ENCODE data around the gene ADAMTSL5.

ADAMTSL5 gene

DNA sequence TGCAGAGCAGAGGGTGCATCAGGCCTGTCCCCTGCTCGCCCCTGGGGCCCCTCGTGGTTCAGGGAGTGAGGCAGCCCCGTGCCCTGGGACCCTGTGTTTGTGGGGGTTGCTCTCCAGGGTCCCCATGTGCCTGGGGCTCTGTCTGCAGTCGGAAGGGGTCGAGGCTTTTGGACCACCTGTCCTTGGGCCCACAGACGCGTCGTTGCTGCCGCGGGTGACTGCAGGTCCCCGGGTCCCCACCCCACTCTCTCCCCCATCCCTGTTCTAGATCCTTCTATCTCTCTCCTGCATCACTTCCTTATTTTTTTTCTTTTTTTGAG is 24.6 kb downstream of the ADAMTSL5 start:
- Histone ChIP-seq H3K79me2 (ENCODE audit: insufficient read depth, low read length) (no peaks in the 10 kb centered on the region), H3K27ac (ENCODE audit: low read depth, low read length, poor library complexity, severe bottlenecking) (no peak overlapping the region), H3K9me2 (ENCODE audit: low read depth, low read length) (no peaks in the 10 kb centered on the region), H3K9me3 (ENCODE audit: low read length) (no peaks in the 10 kb centered on the region), H3K9ac (ENCODE audit: low read length) (no peak overlapping the region), H4K20me1 (ENCODE audit: insufficient read depth, low read length) (no peaks in the 10 kb centered on the region), H2AFZ (ENCODE audit: low read length) (no peak overlapping the region), H3K4me2 (ENCODE audit: low read length) (no peak overlapping the region), H3K27me3 (ENCODE audit: insufficient read depth, low read length) (no peaks in the 10 kb centered on the region; the same call in 1 of the 2 replicates), H3K36me3 (ENCODE audit: insufficient read depth, low read length) (no peaks in the 10 kb centered on the region), H3F3A (ENCODE audit: insufficient read depth, low read length) (no peaks in the 10 kb centered on the region), H3K4me3 (ENCODE audit: low read depth, low read length, poor library complexity, severe bottlenecking) (no peak overlapping the region), H3K4me1 (ENCODE audit: insufficient read depth, low read length, severe bottlenecking) (peaks cover 13% of the 10 kb centered on the region)
- TF ChIP-seq, protein P1, sequence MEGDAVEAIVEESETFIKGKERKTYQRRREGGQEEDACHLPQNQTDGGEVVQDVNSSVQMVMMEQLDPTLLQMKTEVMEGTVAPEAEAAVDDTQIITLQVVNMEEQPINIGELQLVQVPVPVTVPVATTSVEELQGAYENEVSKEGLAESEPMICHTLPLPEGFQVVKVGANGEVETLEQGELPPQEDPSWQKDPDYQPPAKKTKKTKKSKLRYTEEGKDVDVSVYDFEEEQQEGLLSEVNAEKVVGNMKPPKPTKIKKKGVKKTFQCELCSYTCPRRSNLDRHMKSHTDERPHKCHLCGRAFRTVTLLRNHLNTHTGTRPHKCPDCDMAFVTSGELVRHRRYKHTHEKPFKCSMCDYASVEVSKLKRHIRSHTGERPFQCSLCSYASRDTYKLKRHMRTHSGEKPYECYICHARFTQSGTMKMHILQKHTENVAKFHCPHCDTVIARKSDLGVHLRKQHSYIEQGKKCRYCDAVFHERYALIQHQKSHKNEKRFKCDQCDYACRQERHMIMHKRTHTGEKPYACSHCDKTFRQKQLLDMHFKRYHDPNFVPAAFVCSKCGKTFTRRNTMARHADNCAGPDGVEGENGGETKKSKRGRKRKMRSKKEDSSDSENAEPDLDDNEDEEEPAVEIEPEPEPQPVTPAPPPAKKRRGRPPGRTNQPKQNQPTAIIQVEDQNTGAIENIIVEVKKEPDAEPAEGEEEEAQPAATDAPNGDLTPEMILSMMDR (IDR thresholded peaks at IDR 0.05; ENCODE audit: low read length): no peak
- no peak for TF ChIP-seq EZH2 (IDR thresholded peaks at IDR 0.05; ENCODE audit: borderline replicate concordance, low read length)

DNA sequence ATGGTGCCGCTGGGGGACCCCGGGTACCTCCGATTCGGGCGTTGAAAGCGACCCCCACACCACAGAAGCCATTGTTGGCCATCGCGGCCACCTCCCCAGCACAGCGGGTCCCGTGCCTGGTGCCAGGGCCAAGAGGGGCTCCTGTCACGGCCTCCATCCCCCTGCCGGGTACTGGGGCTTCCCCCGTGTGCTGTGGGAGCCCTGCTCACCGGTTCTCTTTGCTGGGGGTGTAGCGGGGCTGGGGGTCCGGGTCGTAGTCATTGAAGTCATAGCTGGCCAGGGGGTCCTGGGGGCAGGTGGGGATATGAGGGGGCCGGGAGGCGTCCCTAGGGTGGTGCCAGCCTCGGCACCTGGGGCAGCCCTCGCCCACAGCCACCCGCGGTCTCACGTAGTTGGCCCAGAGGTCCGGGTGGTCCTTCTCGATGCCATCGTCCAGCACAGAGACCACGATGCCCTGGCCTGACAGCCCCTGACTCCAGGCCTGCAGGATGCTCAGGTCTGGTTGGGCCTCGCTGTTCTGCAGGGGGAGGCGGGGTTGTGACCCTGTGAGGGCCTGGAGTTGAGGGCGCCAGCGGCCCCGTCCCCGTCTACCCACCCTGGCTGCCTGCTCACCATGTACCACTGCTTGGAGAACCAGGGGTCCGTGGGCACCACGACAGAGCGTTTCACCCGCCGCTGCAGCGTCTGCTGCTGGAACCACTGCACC is 25.1 kb downstream of the ADAMTSL5 start:
- no peak overlapping the region for H3K27ac ChIP-seq (ENCODE audit: low read depth, low read length, poor library complexity, severe bottlenecking)
- H3K4me3 ChIP-seq (ENCODE audit: low read depth, low read length, poor library complexity, severe bottlenecking): no peak overlapping the region
- no peaks in the 10 kb centered on the region; the same call in 1 of the 2 replicates for H3K27me3 ChIP-seq (ENCODE audit: insufficient read depth, low read length)
- H3K36me3 ChIP-seq (ENCODE audit: insufficient read depth, low read length): no peaks in the 10 kb centered on the region
- no peaks in the 10 kb centered on the region for H3K79me2 ChIP-seq (ENCODE audit: insufficient read depth, low read length)
- TF ChIP-seq EZH2 (IDR thresholded peaks at IDR 0.05; ENCODE audit: borderline replicate concordance, low read length): no peak
- TF ChIP-seq, protein P1 (IDR thresholded peaks at IDR 0.05; ENCODE audit: low read length): no peak
- no peaks in the 10 kb centered on the region for H3K9me3 ChIP-seq (ENCODE audit: low read length)
- no peaks in the 10 kb centered on the region for H4K20me1 ChIP-seq (ENCODE audit: insufficient read depth, low read length)
- no peaks in the 10 kb centered on the region for H3K9me2 ChIP-seq (ENCODE audit: low read depth, low read length)
- H3K4me2 ChIP-seq (ENCODE audit: low read length): no peak overlapping the region
- H3F3A ChIP-seq (ENCODE audit: insufficient read depth, low read length): no peaks in the 10 kb centered on the region
- H3K4me1 ChIP-seq (ENCODE audit: insufficient read depth, low read length, severe bottlenecking): peaks cover 13% of the 10 kb centered on the region
- no peak overlapping the region for H2AFZ ChIP-seq (ENCODE audit: low read length)
- no peak overlapping the region for H3K9ac ChIP-seq (ENCODE audit: low read length)

DNA sequence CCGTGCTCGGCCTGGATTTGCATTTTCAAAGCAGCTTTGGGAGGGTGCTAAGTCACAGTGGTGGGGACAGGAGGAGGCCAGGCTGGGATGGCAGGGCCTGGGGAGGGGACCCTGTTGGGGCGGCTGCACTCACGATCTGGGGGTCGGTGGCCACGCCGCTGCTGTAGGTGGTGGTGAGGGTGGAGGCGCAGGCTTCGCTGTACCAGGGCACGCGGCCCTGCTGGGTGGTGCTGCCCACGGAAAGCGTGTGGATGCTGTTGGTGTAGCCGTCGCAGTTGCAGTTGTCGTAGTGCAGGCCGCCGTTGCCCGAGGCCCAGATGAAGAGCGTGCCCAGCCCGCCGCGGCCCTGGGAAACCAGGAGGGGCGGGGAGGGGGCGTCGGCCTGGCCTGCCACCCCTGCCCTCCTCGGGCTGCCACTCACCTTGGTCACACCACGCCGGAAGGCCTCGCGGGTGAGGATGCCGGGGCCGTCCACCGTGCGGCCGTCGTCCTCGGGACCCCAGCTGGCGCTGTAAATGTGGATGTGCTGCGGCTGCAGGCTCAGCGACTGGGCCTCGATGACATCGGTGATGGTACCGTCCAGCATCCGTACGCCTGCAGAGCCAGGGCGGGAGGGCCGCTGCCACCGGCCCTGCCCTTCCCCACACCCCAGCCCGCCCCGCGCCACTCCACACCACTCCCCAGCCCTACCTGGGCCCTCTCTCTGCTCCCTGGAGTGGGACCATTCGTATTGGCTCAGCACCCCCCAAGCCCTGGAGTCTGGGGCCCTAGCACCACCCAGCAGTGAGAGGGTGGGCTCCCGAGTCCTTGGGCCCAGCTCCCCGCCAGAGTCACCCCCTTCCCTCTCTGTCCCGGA is 25.9 kb downstream of the ADAMTSL5 start:
- Histone ChIP-seq H3K9ac (ENCODE audit: low read length) (no peak overlapping the region), H3K79me2 (ENCODE audit: insufficient read depth, low read length) (no peaks in the 10 kb centered on the region), H4K20me1 (ENCODE audit: insufficient read depth, low read length) (no peaks in the 10 kb centered on the region), H3K27ac (ENCODE audit: low read depth, low read length, poor library complexity, severe bottlenecking) (no peak overlapping the region), H3F3A (ENCODE audit: insufficient read depth, low read length) (no peaks in the 10 kb centered on the region), H3K4me3 (ENCODE audit: low read depth, low read length, poor library complexity, severe bottlenecking) (no peak overlapping the region), H3K36me3 (ENCODE audit: insufficient read depth, low read length) (no peaks in the 10 kb centered on the region), H3K27me3 (ENCODE audit: insufficient read depth, low read length) (no peaks in the 10 kb centered on the region; the same call in 1 of the 2 replicates), H3K9me2 (ENCODE audit: low read depth, low read length) (no peaks in the 10 kb centered on the region), H3K9me3 (ENCODE audit: low read length) (no peaks in the 10 kb centered on the region), H2AFZ (ENCODE audit: low read length) (no peak overlapping the region), H3K4me1 (ENCODE audit: insufficient read depth, low read length, severe bottlenecking) (peaks cover 13% of the 10 kb centered on the region), H3K4me2 (ENCODE audit: low read length) (no peak overlapping the region)
- TF ChIP-seq, protein P1 (IDR thresholded peaks at IDR 0.05; ENCODE audit: low read length): no peak
- TF ChIP-seq EZH2 (IDR thresholded peaks at IDR 0.05; ENCODE audit: borderline replicate concordance, low read length): no peak

Measured in OCI-LY1 (cell line).